ENCODE results near the gene PKD1L1. TPM values are rescaled to one million over a fixed set of nuclear protein-coding genes. Genes with fewer than 3 reads are reported as not detected.
"Not testable (repeated sequence)": the region's sequence is repeated elsewhere in the genome, so short reads cannot be mapped to it uniquely, and the experiment has no call there.

PKD1L1 gene
- total RNA-seq, 1 experiment from 2014 or later: 0.17 TPM

DNA sequence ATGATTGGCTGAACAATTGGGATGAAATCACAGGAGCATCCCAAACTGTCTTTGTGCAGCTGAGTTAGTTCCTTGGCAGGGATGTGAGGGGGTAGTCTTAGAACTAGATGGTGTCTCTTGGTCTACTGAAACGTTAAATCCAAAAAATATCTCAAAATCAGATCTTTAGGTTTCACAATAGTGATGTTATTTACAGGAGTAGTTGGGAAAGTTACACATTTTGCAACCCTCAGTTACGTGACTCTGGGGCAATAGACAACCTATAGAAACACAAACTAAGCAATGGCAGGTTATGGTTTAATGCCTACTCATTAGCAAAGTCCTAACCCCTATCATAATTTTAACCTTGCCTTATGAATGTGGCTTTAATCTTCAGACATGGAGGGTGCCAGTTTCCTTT is 24.0 kb downstream of the PKD1L1 start:
- no peak overlapping the region; a peak in 1 of 7 replicates for H3K27ac Mint-ChIP-seq
- Histone ChIP-seq H2BK15ac (ENCODE audit: low read depth, low read length) (no peak overlapping the region), H4K5ac (ENCODE audit: insufficient read length, low read depth, low read length) (no peak overlapping the region), H3K27me3 (ENCODE audit: insufficient read depth, low read length) (no peaks in the 10 kb centered on the region), H2BK20ac (ENCODE audit: low read depth, low read length, poor library complexity, severe bottlenecking) (no peak overlapping the region), H2BK12ac (ENCODE audit: insufficient read length, low read depth, low read length) (no peak overlapping the region), H3K23me2 (ENCODE audit: insufficient read length, low read depth, low read length, poor library complexity, severe bottlenecking) (no peaks in the 10 kb centered on the region), H4K20me1 (ENCODE audit: control insufficient read depth, insufficient read depth, insufficient read length) (no peaks in the 10 kb centered on the region), H2BK120ac (ENCODE audit: low read depth, low read length, poor library complexity, severe bottlenecking) (no peak overlapping the region), H3K56ac (ENCODE audit: insufficient read length, low read depth, low read length) (no peak overlapping the region), H3K14ac (ENCODE audit: insufficient read depth, low read length) (no peak overlapping the region), H4K8ac (replicated peaks; ENCODE audit: insufficient read length, low read depth, low read length) (no peak overlapping the region), H2AFZ (ENCODE audit: low read length) (no peak overlapping the region), H3K4me1 (ENCODE audit: insufficient read depth, low read length) (no peaks in the 10 kb centered on the region), H3K79me2 (ENCODE audit: insufficient read depth, low read length) (no peaks in the 10 kb centered on the region), H2AK5ac (ENCODE audit: insufficient read length, low read length) (no peak overlapping the region), H3K4ac (ENCODE audit: low read depth, low read length) (no peak overlapping the region), H3K27ac (ENCODE audit: insufficient read length, low read depth, low read length) (no peak overlapping the region), H3K9me3 (ENCODE audit: control insufficient read depth, low read depth, low read length) (no peaks in the 10 kb centered on the region), H3K4me2 (ENCODE audit: insufficient read depth, insufficient read length, low read length) (no peak overlapping the region), H4K91ac (ENCODE audit: insufficient read length, low read depth, low read length) (no peak overlapping the region), H3K9ac (ENCODE audit: extremely low read depth, insufficient read length, low read length) (no peak overlapping the region), H3K18ac (ENCODE audit: insufficient read length, low read depth, low read length) (no peak overlapping the region), H2BK5ac (ENCODE audit: insufficient read length, low read length) (no peak overlapping the region), H3K23ac (ENCODE audit: insufficient read length, low read depth, low read length) (no peak overlapping the region), H3T11ph (ENCODE audit: low read length) (no peak overlapping the region), H3K79me1 (ENCODE audit: insufficient read depth, low read depth, low read length, poor library complexity, severe bottlenecking) (no peaks in the 10 kb centered on the region)
- TF ChIP-seq, protein P1, sequence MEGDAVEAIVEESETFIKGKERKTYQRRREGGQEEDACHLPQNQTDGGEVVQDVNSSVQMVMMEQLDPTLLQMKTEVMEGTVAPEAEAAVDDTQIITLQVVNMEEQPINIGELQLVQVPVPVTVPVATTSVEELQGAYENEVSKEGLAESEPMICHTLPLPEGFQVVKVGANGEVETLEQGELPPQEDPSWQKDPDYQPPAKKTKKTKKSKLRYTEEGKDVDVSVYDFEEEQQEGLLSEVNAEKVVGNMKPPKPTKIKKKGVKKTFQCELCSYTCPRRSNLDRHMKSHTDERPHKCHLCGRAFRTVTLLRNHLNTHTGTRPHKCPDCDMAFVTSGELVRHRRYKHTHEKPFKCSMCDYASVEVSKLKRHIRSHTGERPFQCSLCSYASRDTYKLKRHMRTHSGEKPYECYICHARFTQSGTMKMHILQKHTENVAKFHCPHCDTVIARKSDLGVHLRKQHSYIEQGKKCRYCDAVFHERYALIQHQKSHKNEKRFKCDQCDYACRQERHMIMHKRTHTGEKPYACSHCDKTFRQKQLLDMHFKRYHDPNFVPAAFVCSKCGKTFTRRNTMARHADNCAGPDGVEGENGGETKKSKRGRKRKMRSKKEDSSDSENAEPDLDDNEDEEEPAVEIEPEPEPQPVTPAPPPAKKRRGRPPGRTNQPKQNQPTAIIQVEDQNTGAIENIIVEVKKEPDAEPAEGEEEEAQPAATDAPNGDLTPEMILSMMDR (conservative IDR thresholded peaks at IDR 0.05): no peak
- peaks cover 6 to 41% (median 10%) of the 10 kb centered on the region in 3 experiments for H3K36me3 Mint-ChIP-seq (ENCODE audit: insufficient read depth in 1 of 3, low read depth in 3 of 3)
- no peaks in the 10 kb centered on the region for H3K27me3 Mint-ChIP-seq (ENCODE audit: low read depth)
- no peak overlapping the region for H3K4me3 Mint-ChIP-seq
- WGBS (ENCODE audit: extremely low coverage, insufficient read length, low lambda C conversion rate): no CpG with 5 or more reads among the region's 2 CpGs
- H3K9me3 Mint-ChIP-seq: peaks cover 22 to 32% of the 10 kb centered on the region in 2 experiments
- no peak for DNase-seq
- peaks cover 6 to 13% of the 10 kb centered on the region in 2 experiments for H3K4me1 Mint-ChIP-seq

DNA sequence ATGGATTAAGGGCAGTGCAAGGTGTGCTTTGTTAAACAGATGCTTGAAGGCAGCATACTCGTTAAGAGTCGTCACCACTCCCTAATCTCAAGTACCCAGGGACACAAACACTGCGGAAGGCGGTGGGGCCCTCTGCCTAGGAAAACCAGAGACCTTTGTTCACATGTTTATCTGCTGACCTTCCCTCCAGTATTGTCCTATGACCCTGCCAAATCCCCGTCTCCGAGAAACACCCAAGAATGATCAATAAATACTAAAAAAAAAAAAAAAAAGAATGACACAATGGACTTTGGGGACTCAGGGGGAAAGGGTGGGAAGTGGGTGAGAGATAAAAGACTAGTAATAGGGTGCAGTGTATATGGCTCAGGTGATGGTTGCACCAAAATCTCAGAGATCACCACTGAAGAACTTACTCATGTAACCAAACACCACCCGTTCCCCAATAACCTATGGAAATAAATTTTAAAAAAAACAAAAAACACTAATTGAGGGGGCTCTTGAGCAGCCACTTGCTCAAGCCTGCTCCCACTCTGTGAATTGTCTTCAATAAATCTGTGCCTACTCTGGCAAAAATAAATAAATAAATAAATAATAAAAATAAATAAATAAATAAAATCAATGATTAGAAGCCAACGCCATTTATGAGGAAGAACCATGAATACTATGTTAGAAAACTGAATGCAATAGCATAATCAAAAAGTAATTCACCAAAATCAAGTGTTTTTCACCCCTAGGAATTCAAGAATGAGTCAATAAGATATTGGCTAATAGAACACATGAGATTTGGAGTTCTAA is 25.0 kb downstream of the PKD1L1 start:
- not testable (repeated sequence) for H4K5ac ChIP-seq (ENCODE audit: insufficient read length, low read depth, low read length); H2BK15ac ChIP-seq (ENCODE audit: low read depth, low read length); H3K4me2 ChIP-seq (ENCODE audit: insufficient read depth, insufficient read length, low read length); H4K8ac ChIP-seq (replicated peaks; ENCODE audit: insufficient read length, low read depth, low read length); H4K91ac ChIP-seq (ENCODE audit: insufficient read length, low read depth, low read length); H3K27ac Mint-ChIP-seq; H4K20me1 ChIP-seq (ENCODE audit: control insufficient read depth, insufficient read depth, insufficient read length); H3K14ac ChIP-seq (ENCODE audit: insufficient read depth, low read length); DNase-seq; H3K79me1 ChIP-seq (ENCODE audit: insufficient read depth, low read depth, low read length, poor library complexity, severe bottlenecking); H2BK5ac ChIP-seq (ENCODE audit: insufficient read length, low read length); H2BK120ac ChIP-seq (ENCODE audit: low read depth, low read length, poor library complexity, severe bottlenecking); H3K27me3 Mint-ChIP-seq (ENCODE audit: low read depth); H2BK12ac ChIP-seq (ENCODE audit: insufficient read length, low read depth, low read length); H2AK5ac ChIP-seq (ENCODE audit: insufficient read length, low read length); H3K4me1 ChIP-seq (ENCODE audit: insufficient read depth, low read length); H3K9ac ChIP-seq (ENCODE audit: extremely low read depth, insufficient read length, low read length); H3K4ac ChIP-seq (ENCODE audit: low read depth, low read length); H3K27ac ChIP-seq (ENCODE audit: insufficient read length, low read depth, low read length); H2AFZ ChIP-seq (ENCODE audit: low read length); H3K23ac ChIP-seq (ENCODE audit: insufficient read length, low read depth, low read length); H3K27me3 ChIP-seq (ENCODE audit: insufficient read depth, low read length); H3K23me2 ChIP-seq (ENCODE audit: insufficient read length, low read depth, low read length, poor library complexity, severe bottlenecking); H3T11ph ChIP-seq (ENCODE audit: low read length); H2BK20ac ChIP-seq (ENCODE audit: low read depth, low read length, poor library complexity, severe bottlenecking); H3K4me3 Mint-ChIP-seq; H3K79me2 ChIP-seq (ENCODE audit: insufficient read depth, low read length); H3K9me3 ChIP-seq (ENCODE audit: control insufficient read depth, low read depth, low read length); H3K56ac ChIP-seq (ENCODE audit: insufficient read length, low read depth, low read length); H3K18ac ChIP-seq (ENCODE audit: insufficient read length, low read depth, low read length)
- H3K36me3 Mint-ChIP-seq (ENCODE audit: insufficient read depth in 1 of 3, low read depth in 3 of 3): peaks cover 6 to 41% (median 10%) of the 10 kb centered on the region in 3 experiments
- no CpG with 5 or more reads among the region's 8 CpGs for WGBS (ENCODE audit: extremely low coverage, insufficient read length, low lambda C conversion rate)
- peaks cover 12 to 19% of the 10 kb centered on the region in 2 experiments for H3K4me1 Mint-ChIP-seq
- H3K9me3 Mint-ChIP-seq: peaks cover 22 to 32% of the 10 kb centered on the region in 2 experiments
